Activated T-helper 2 cell treated with anti-CD3 and anti-CD28 coated beads, Interferon-gamma antibody, Interleukin-2, Interleukin-4, amounts not matched to agents 10 μg/mL and 5 μg/mL and 100 μg/mL, durations not matched to agents 14 hours and 24 hours and 36 hours (primary cell): ENCODE results near the gene HES7. TPM values are rescaled to one million over a fixed set of nuclear protein-coding genes. Genes with fewer than 3 reads are reported as not detected.
"Not testable (repeated sequence)": the region's sequence is repeated elsewhere in the genome, so short reads cannot be mapped to it uniquely, and the experiment has no call there.

Source experiments
- DNase-seq: peaks from one replicate; pipeline ENCODE4 v3.0.0; 2021; ENCODE audit warnings: low spot score
- H3K27ac Mint-ChIP-seq: one replicate; pipeline ENCODE4 v1.8.0; 2021; ENCODE audit warnings: mixed read lengths
- H3K27me3 Mint-ChIP-seq: one replicate; pipeline ENCODE4 v1.8.0; 2021; ENCODE audit warnings: low read depth, mixed read lengths
- H3K36me3 Mint-ChIP-seq: one replicate; pipeline ENCODE4 v1.8.0; 2021; ENCODE audit warnings: low read depth, mixed read lengths
- H3K4me1 Mint-ChIP-seq: one replicate; pipeline ENCODE4 v1.8.0; 2021; ENCODE audit warnings: low read depth, mixed read lengths
- H3K4me3 Mint-ChIP-seq: one replicate; pipeline ENCODE4 v1.8.0; 2021; ENCODE audit warnings: low read depth, mild to moderate bottlenecking, moderate library complexity, mixed read lengths
- H3K9me3 Mint-ChIP-seq: one replicate; pipeline ENCODE4 v1.8.0; 2021; ENCODE audit warnings: mixed read lengths
- intact Hi-C: fragments of 100-400 bp; cut with micrococcal nuclease; formaldehyde crosslinking; loops from one replicate; pipeline ENCODE4 v1.15.1; 2023
- total RNA-seq: library from RNA; stranded (reverse); gene quantifications from 2 replicates; pipeline ENCODE4 v1.2.3, GENCODE V29; 2022

Gene HES7
- total RNA-seq, 1 donor from 2014 or later, result 2.4 TPM

DNA sequence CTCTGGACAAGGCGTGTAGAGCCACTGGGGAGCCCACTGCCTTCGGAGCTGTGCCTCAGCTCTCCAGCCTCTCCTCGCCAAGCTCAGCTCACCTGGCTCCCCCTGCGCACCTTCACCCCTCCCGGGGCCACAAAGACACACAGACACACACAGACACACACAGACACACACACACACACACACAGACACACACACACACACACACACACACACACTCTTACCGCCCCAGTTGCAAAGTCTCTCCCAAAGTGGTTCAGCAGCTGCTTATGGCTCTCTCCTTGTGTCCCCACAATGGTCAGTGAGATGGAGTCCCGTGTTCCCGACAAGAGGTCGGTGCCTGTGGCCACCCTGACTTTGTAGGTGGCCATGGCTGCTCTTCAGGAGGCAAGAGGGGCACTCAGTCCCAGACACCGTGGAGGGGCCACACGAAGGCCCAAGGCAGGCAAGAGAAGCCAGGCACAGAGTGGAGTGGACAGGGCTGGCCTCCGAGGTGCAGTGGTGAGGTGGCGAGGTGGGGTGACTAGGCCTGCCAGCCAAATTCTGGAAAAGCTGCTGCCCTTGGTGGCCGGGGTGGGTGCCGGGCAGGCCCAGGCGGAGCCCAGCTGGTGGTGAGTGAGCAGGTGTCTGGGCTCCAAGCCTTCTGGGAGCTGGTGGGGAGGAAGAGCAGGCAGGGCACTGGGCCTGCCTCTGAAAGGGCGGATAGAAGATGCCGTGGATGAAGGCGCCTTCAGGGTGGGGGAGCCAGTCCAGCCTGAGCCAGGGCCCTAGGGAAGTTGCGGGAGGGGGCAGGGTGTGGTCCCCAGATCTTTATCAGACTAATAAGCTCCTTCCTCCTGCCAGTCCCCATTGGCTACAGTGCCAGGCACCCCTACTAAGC lies 36.6 kb downstream of the HES7 start, which contains the start of gene ALOX12B:
TSS of gene ALOX12B (minus strand) at position 642 of the 877 bp plus-strand sequence. CDS start at position 368, 274 bp downstream.
- H3K36me3 Mint-ChIP-seq, result no peaks in the 10 kb centered on the region
- H3K27ac Mint-ChIP-seq, result no peak within 1 kb of the TSS
- intact Hi-C loops, result loop anchor here (10.0 kb wide), 1 partner anchor 217 kb away; no protein-coding TSS in a partner anchor
- no peak within 1 kb of the TSS for H3K4me3 Mint-ChIP-seq
- peaks cover 15% of the 10 kb centered on the region for H3K27me3 Mint-ChIP-seq
- no peaks in the 10 kb centered on the region for H3K9me3 Mint-ChIP-seq
- H3K4me1 Mint-ChIP-seq, result no peaks in the 10 kb centered on the region
- DNase-seq, result no peak

DNA sequence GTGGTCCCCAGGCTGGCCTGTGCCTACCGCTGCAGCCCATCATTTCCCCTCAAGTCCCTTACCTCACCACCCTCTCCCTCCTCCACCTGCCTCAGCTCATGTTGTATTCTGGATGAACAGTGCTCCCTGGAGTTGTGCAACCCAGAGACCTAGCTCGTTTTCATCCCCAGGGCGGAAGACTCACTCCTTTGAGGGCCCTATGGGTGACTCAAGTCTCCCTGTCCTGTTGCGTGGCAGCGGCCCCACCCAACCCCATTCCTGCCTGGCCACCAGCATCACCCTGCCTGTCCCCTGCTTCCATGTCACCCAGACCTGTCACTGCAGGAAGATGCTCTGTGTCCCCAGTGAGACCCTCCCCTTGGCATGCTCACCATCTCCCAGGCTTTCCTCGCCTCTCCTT lies 39.7 kb downstream of the HES7 start:
- H3K27ac Mint-ChIP-seq, result no peak overlapping the region
- peaks cover 7% of the 10 kb centered on the region for H3K27me3 Mint-ChIP-seq
- no peak for DNase-seq

DNA sequence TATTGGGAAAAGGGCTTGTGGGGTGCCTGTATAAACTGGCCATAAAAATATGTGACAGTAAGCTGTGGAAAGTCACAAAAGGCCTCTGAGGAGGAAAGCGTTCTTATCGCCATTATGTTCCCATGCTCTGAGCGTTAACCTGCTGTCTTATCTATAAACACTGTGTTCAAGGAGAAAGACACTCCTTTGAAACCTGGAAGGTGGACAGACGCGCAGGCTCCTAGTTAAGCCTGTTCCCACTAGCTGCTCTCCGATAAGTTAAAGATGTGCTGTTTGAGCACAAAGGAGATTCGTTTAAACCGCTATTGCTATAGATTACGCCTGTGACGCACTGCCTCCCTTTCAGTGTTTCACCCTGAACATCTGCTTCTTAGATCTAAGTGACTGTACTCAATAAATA lies 41.6 kb downstream of the HES7 start:
- no peak overlapping the region for H3K4me3 Mint-ChIP-seq
- peaks cover 5% of the 10 kb centered on the region for H3K4me1 Mint-ChIP-seq
- no peak overlapping the region for H3K27ac Mint-ChIP-seq

More for the DNA sequence above, 39.7 kb downstream of the HES7 start:
- H3K4me3 Mint-ChIP-seq, result no peak overlapping the region
- intact Hi-C loops, result loop anchor here (10.0 kb wide), 1 partner anchor 221 kb away; no protein-coding TSS in a partner anchor
- H3K36me3 Mint-ChIP-seq, result no peaks in the 10 kb centered on the region
- H3K9me3 Mint-ChIP-seq, result no peaks in the 10 kb centered on the region
- H3K4me1 Mint-ChIP-seq, result peaks cover 3% of the 10 kb centered on the region

GRCh38 chr17:8081876-8082275 lies 42.0 kb downstream of the HES7 start:
- Mint-ChIP-seq H3K4me3 (peak overlapping the region; percentile 26), H3K27ac (no peak overlapping the region), H3K4me1 (peaks cover 5% of the 10 kb centered on the region), H3K27me3 (peaks cover 2% of the 10 kb centered on the region), H3K36me3 (no peaks in the 10 kb centered on the region), H3K9me3 (no peaks in the 10 kb centered on the region)
- no peak for DNase-seq
- intact Hi-C loops, result loop anchor here (10.0 kb wide), 1 partner anchor 223 kb away; no protein-coding TSS in a partner anchor

More for the DNA sequence above, 41.6 kb downstream of the HES7 start:
- intact Hi-C loops, result loop anchor here (10.0 kb wide), 1 partner anchor 223 kb away; no protein-coding TSS in a partner anchor
- DNase-seq, result no peak
- Mint-ChIP-seq H3K9me3 (no peaks in the 10 kb centered on the region), H3K27me3 (peaks cover under 1% of the 10 kb centered on the region), H3K36me3 (no peaks in the 10 kb centered on the region)

DNA sequence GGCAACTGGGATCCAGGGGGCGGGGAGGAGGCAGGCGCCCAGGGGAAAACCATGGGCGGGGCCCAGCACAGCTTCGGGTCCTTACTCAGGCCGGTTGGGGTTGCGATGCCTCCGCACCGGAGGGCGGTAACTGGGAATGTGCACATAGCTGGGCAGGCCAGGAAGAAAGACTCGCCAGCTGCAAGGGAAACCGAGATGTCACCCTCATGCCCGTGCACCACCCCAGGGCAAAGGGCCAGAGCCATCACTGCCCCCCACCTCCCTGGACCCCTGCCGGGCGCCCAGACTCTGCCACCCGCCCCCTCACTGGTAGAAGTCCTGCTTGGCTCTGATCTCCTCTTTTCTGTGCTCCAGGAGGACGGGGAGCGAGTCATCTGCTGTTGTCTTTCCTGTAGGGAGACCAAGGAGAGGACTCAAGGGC lies 43.1 kb downstream of the HES7 start:
- no peaks in the 10 kb centered on the region for H3K36me3 Mint-ChIP-seq
- intact Hi-C loops, result loop anchor here (1.0 to 10.0 kb wide), 2 partner anchors 37 to 224 kb away; partner anchors contain the start of gene ALOXE3
- no peak for DNase-seq
- H3K9me3 Mint-ChIP-seq, result no peaks in the 10 kb centered on the region
- H3K4me1 Mint-ChIP-seq, result peaks cover 5% of the 10 kb centered on the region
- peaks cover 8% of the 10 kb centered on the region for H3K27me3 Mint-ChIP-seq
- peak overlapping the region; percentile 86 for H3K4me3 Mint-ChIP-seq
- no peak overlapping the region for H3K27ac Mint-ChIP-seq

GRCh38 chr17:8080208-8080798 lies 43.6 kb downstream of the HES7 start:
- no peak for DNase-seq
- intact Hi-C loops, result loop anchor here (1.0 to 10.0 kb wide), 2 partner anchors 38 to 224 kb away; partner anchors contain the start of gene ALOXE3
- H3K27me3 Mint-ChIP-seq, result peaks cover 12% of the 10 kb centered on the region
- peaks cover 5% of the 10 kb centered on the region for H3K4me1 Mint-ChIP-seq
- no peaks in the 10 kb centered on the region for H3K9me3 Mint-ChIP-seq
- H3K27ac Mint-ChIP-seq, result no peak overlapping the region
- no peaks in the 10 kb centered on the region for H3K36me3 Mint-ChIP-seq
- peak overlapping the region; percentile 86 for H3K4me3 Mint-ChIP-seq

- intact Hi-C loops, result loop anchor here (1.0 to 10.0 kb wide), 2 partner anchors 39 to 225 kb away; partner anchors contain the start of gene ALOXE3
- Mint-ChIP-seq H3K4me1 (peaks cover 5% of the 10 kb centered on the region), H3K36me3 (no peaks in the 10 kb centered on the region), H3K9me3 (no peaks in the 10 kb centered on the region), H3K27me3 (peaks cover 17% of the 10 kb centered on the region), H3K4me3 (peak overlapping the region; percentile 86), H3K27ac (peak overlapping the region; percentile 74)
- peak; percentile 70 for DNase-seq
Measured at GRCh38 chr17:8079291-8080207, 44.4 kb downstream of the HES7 start.

- H3K36me3 Mint-ChIP-seq, intact Hi-C loops, H3K4me3 Mint-ChIP-seq, H3K9me3 Mint-ChIP-seq, H3K27ac Mint-ChIP-seq, DNase-seq: not testable (repeated sequence)
- Mint-ChIP-seq H3K4me1 (peaks cover 17% of the 10 kb centered on the region), H3K27me3 (peaks cover 31% of the 10 kb centered on the region)
Measured at GRCh38 chr17:8077939-8078338, 46.0 kb downstream of the HES7 start.

DNA sequence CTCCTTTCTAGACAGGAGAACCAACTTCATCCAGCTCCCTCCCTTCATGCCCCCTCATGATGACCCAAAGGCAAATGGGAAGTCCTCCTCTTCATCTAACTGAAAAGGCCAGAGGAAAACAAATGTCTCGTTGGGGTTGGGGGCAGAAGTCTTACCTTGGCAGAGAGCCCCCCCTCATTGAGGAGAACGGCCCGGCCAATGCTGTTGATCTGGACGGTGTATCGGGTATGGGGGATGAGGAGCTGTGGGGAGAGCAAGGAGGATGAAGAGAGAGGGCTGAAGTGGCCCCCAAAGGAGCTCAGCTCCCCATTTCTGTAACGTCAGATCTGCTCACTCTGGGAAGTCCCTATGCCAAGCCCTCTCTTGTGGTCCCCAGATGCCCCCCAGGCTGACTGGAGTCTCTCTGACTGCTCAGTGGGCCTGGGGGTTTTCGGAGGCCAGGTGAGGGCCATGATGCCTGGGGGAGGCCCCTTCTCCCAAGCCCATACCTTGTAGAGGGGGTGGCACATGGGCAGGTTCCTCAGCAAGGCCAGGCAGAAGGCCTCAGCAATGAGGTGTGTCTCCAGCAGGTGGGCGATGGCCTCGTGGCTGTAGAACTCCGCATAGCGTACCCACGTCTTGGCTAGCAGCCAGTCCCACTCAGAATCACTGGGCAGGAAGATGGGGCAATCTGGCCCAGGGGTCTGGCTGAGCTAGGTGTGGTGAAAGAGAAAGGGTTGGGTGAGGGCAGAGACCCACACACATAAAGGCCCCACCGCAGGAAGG lies 47.2 kb downstream of the HES7 start:
- DNase-seq, result no peak
- Mint-ChIP-seq H3K4me3 (no peak overlapping the region), H3K9me3 (no peaks in the 10 kb centered on the region), H3K27ac (no peak overlapping the region), H3K36me3 (no peaks in the 10 kb centered on the region), H3K4me1 (peaks cover 22% of the 10 kb centered on the region), H3K27me3 (peaks cover 43% of the 10 kb centered on the region)
- intact Hi-C loops, result no loop called here

DNA sequence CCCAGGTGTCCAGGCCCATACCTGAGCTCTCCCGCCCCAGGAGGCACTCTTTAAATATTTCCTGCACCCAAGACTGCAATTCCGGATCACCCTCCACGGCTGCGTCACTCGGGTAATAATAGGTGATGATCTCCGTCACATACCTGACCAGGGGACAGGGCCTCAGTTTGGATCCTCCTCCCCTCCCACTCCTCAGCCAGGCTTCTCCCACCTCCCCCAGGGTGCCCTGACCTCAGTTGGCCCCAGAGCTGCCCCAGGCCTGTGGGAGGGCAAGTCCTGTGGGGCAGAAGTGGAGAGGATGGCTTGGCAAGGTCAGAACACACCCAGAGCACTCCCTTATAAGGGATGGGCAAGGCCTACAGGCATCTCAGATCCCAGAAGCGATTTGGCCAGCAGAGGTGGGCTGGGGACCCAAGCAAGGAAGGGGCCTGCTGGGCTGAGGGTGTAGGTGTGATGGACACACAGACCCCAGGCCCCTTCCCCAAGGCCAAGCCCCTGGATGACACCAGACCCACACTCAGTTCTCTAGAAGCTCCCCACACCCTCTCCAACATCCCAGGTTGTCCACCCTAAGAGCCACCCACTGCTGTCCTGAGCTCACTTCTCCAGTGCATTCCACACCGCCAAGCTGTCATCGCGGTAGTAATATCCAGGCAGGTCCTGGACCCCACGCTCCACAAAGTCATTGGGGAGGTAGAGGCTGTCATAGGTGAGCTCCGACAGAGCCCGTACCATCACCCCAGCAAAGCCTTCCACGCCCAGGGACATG lies 48.1 kb downstream of the HES7 start:
- intact Hi-C loops, result no loop called here
- no peak overlapping the region for H3K27ac Mint-ChIP-seq
- no peaks in the 10 kb centered on the region for H3K36me3 Mint-ChIP-seq
- no peak overlapping the region for H3K4me3 Mint-ChIP-seq
- H3K4me1 Mint-ChIP-seq, result peaks cover 22% of the 10 kb centered on the region
- DNase-seq, result no peak
- H3K27me3 Mint-ChIP-seq, result peaks cover 50% of the 10 kb centered on the region
- no peaks in the 10 kb centered on the region for H3K9me3 Mint-ChIP-seq

DNA sequence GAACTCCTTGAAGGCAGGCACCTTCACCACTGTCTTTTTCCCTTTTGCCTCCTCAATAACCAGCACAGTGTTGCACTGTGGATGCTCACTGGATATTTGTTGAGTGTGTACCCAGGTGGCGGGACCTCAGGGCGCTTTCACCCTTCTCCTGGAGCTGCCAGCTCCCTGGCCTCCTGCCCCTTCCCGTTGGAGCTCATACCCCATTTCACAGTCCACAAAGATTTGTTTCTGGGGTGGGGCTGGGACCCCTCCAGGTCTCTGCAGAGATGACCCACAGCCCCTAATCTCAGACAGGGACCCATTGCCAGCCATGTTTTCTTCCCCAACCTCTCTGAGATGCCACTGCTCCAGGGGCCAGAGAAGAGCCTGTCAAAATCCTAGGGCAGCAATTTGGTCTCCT lies 48.8 kb downstream of the HES7 start:
- intact Hi-C loops, result no loop called here
- H3K4me3 Mint-ChIP-seq, result no peak overlapping the region
- H3K4me1 Mint-ChIP-seq, result peaks cover 19% of the 10 kb centered on the region
- peaks cover 55% of the 10 kb centered on the region for H3K27me3 Mint-ChIP-seq
- H3K36me3 Mint-ChIP-seq, result no peaks in the 10 kb centered on the region
- no peaks in the 10 kb centered on the region for H3K9me3 Mint-ChIP-seq
- no peak overlapping the region for H3K27ac Mint-ChIP-seq
- no peak for DNase-seq
